Karpas-422 (cell line): Measurements from ENCODE around the gene FRMD3. TPM values are rescaled to one million over a fixed set of nuclear protein-coding genes. Genes with fewer than 3 reads are reported as not detected.

ENCODE experiments used
- DNase-seq: peaks from one replicate; pipeline ENCODE4 v3.0.0-alpha.2; 2015
- H2AFZ ChIP-seq: fragments of 200-600 bp; sonication (generic); 2 replicates; pipeline ENCODE4 v1.6.1; 2014; ENCODE audit warnings: antibody characterized with exemption, low read length, mixed read lengths
- H3K27ac ChIP-seq: fragments of 200-600 bp; sonication (generic); 2 replicates; pipeline ENCODE4 v1.5.1; 2014; ENCODE audit warnings: mild to moderate bottlenecking, low read length, moderate library complexity
- H3K27me3 ChIP-seq: fragments of 200-600 bp; sonication (generic); 2 replicates; pipeline ENCODE4 v1.6.1; 2014; ENCODE audit warnings: low read length, mixed read lengths
- H3K36me3 ChIP-seq: fragments of 200-600 bp; sonication (generic); 2 replicates; pipeline ENCODE4 v1.6.1; 2014; ENCODE audit warnings: low read length, mixed read lengths; ENCODE audit not compliant: insufficient read depth
- H3K4me1 ChIP-seq: fragments of 200-600 bp; sonication (generic); 2 replicates; pipeline ENCODE4 v1.6.1; 2014; ENCODE audit warnings: mild to moderate bottlenecking, low read length, mixed read lengths
- H3K4me2 ChIP-seq: fragments of 200-600 bp; sonication (generic); 2 replicates; pipeline ENCODE4 v1.6.1; 2014; ENCODE audit warnings: low read length, low read depth, mild to moderate bottlenecking; ENCODE audit not compliant: poor library complexity, severe bottlenecking
- H3K4me3 ChIP-seq: fragments of 200-600 bp; sonication (generic); 2 replicates; pipeline ENCODE4 v1.5.1; 2014; ENCODE audit warnings: mild to moderate bottlenecking, antibody characterized with exemption, low read length, mixed read lengths
- H3K79me2 ChIP-seq: fragments of 200-600 bp; sonication (generic); 2 replicates; pipeline ENCODE4 v1.6.1; 2014; ENCODE audit warnings: mild to moderate bottlenecking, low read length, mixed read lengths
- H3K9ac ChIP-seq: fragments of 200-600 bp; sonication (generic); 2 replicates; pipeline ENCODE4 v1.6.0; 2014; ENCODE audit warnings: low read length
- H3K9me2 ChIP-seq: fragments of 200-600 bp; sonication (generic), shearing (Covaris generic); replicated peaks from 2 replicates; pipeline ENCODE4 v1.6.0; 2014; ENCODE audit warnings: mild to moderate bottlenecking, low read length, moderate library complexity; ENCODE audit not compliant: insufficient read depth
- H3K9me3 ChIP-seq: fragments of 300-700, 200-600 bp; sonication (generic); 2 replicates; pipeline ENCODE4 v1.6.1; 2014; ENCODE audit warnings: low read length, mixed read lengths
- H4K20me1 ChIP-seq: fragments of 200-600 bp; sonication (generic); 2 replicates; pipeline ENCODE4 v1.6.1; 2014; ENCODE audit warnings: mild to moderate bottlenecking, antibody characterized with exemption, low read length, low read depth; ENCODE audit not compliant: insufficient read depth
- total RNA-seq: library from RNA; depleted of rRNA; stranded (reverse); fragments of >200 nt; shearing (Covaris generic); gene quantifications from 2 replicates; pipeline ENCODE4 v1.2.3, GENCODE V29; 2014; ENCODE audit warnings: low replicate concordance

The FRMD3 gene
- total RNA-seq, 1 experiment from 2014 or later = not detected

- Histone ChIP-seq H3K9ac (no peak overlapping the region), H3K27ac (no peak overlapping the region)
- DNase-seq = no peak
Measured at GRCh38 chr9:83497441-83497840, 40.8 kb downstream of the FRMD3 start.

GRCh38 chr9:83491995-83492394 lies 46.2 kb downstream of the FRMD3 start:
- Histone ChIP-seq H3K4me2 (no peak overlapping the region), H3K36me3 (no peaks in the 10 kb centered on the region), H3K9me2 (no peaks in the 10 kb centered on the region), H3K27ac (no peak overlapping the region), H2AFZ (no peak overlapping the region), H3K4me1 (no peaks in the 10 kb centered on the region), H3K79me2 (no peaks in the 10 kb centered on the region), H4K20me1 (no peaks in the 10 kb centered on the region), H3K9me3 (no peaks in the 10 kb centered on the region), H3K9ac (no peak overlapping the region), H3K4me3 (no peak overlapping the region), H3K27me3 (no peaks in the 10 kb centered on the region)
- DNase-seq = no peak

More at GRCh38 chr9:83497441-83497840, 40.8 kb downstream of the FRMD3 start:
- Histone ChIP-seq H3K4me3 (no peak overlapping the region), H2AFZ (no peak overlapping the region), H3K4me1 (peaks cover 4% of the 10 kb centered on the region; the same call in 1 of the 2 replicates), H3K9me3 (no peaks in the 10 kb centered on the region), H3K4me2 (no peak overlapping the region), H4K20me1 (no peaks in the 10 kb centered on the region), H3K27me3 (no peaks in the 10 kb centered on the region), H3K79me2 (no peaks in the 10 kb centered on the region), H3K9me2 (no peaks in the 10 kb centered on the region), H3K36me3 (no peaks in the 10 kb centered on the region)

DNA sequence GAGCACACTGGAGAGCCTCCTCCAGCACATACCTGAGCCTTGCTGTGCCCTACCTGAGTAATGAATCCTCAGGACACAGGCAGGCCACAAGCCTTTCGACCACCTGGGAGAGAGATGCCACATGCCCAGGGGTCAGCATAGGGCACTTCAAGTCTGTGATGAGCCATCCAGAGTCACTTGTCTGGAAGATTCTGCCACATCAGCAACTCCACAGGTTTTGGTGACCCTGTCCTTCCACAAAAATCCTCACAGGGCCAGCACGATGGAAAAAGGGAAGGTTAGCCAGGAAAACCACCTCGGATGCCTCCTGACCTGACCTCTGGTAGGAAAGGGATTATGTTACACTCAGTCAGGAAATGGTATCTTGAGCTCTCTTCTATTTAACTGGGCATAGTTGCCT lies 46.8 kb downstream of the FRMD3 start:
- Histone ChIP-seq H3K9me2 (no peaks in the 10 kb centered on the region), H3K4me2 (no peak overlapping the region), H3K4me1 (no peaks in the 10 kb centered on the region), H3K9ac (no peak overlapping the region), H3K79me2 (no peaks in the 10 kb centered on the region), H2AFZ (no peak overlapping the region), H3K9me3 (no peaks in the 10 kb centered on the region), H4K20me1 (no peaks in the 10 kb centered on the region), H3K27ac (no peak overlapping the region), H3K27me3 (no peaks in the 10 kb centered on the region), H3K4me3 (no peak overlapping the region), H3K36me3 (no peaks in the 10 kb centered on the region)
- DNase-seq = no peak

DNA sequence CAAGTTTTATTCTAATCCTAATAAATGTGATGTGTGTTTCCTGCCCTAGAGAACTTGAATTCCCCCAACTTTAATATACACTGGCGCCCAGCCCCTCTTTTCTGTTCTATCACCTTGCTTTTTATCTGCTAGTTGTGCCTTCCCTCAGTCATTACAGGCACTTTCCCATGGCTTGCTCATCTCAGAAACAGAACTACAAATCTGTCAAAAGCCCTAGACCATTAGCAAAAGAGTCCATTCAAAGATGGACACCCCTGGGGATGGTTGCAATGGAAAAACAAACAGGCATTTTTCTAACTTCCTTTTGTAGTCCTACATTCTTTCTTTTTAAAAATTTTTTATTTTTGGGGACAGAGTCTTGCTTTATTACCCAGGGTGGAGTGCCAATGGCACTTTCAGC lies 48.2 kb downstream of the FRMD3 start:
- Histone ChIP-seq H3K9me2 (no peaks in the 10 kb centered on the region), H4K20me1 (no peaks in the 10 kb centered on the region), H3K4me3 (no peak overlapping the region), H3K36me3 (no peaks in the 10 kb centered on the region), H3K9ac (no peak overlapping the region), H3K27ac (no peak overlapping the region), H3K4me2 (no peak overlapping the region), H3K27me3 (no peaks in the 10 kb centered on the region), H3K79me2 (no peaks in the 10 kb centered on the region), H3K4me1 (no peaks in the 10 kb centered on the region), H3K9me3 (no peaks in the 10 kb centered on the region), H2AFZ (no peak overlapping the region)
- DNase-seq = no peak

DNA sequence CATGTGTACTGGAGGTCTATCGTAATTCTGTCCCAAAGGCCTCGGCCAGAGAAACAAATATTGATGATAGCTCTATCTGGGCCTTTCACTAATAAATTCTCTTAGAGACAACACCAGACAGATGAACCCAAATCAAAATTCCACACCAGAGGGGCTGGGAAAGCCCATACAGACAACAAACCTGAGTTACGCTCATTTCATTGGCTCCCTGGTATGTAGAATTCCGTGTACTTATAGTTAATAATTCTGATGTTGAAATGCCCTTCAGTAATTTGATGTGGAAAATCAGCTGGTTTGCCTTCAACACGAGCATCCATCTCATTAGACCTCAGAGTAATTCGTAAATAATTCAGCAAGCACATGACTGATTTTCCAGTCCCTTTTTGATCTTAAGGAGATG lies 53.2 kb downstream of the FRMD3 start:
- no peaks in the 10 kb centered on the region for H3K36me3 ChIP-seq
- H3K27me3 ChIP-seq = no peaks in the 10 kb centered on the region
- no peak for DNase-seq
- no peaks in the 10 kb centered on the region for H4K20me1 ChIP-seq
- H2AFZ ChIP-seq = no peak overlapping the region
- H3K4me2 ChIP-seq = no peak overlapping the region
- H3K79me2 ChIP-seq = no peaks in the 10 kb centered on the region
- H3K4me3 ChIP-seq = no peak overlapping the region
- no peak overlapping the region for H3K27ac ChIP-seq
- no peaks in the 10 kb centered on the region for H3K9me2 ChIP-seq
- H3K9ac ChIP-seq = no peak overlapping the region
- no peaks in the 10 kb centered on the region for H3K9me3 ChIP-seq
- H3K4me1 ChIP-seq = no peaks in the 10 kb centered on the region

DNA sequence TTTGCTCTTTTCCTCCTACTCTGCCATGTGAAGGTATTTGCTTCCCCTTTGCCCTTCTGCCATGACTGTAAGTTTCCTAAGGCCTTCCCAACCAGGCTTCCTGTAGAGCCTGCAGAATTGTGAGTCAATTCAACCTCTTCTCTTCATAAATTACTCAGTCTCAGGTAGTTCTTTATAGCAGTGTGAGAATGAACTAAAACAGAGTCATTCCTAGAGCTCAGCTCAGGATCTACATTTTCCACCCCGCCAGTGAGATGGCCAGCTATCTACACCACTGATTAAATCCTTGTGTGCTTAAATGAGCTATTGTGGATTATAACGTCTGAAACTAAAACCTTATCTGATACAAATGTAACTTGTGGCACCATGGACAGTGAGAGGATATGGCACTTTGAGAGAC lies 55.0 kb downstream of the FRMD3 start:
- no peaks in the 10 kb centered on the region for H3K9me2 ChIP-seq
- H3K4me2 ChIP-seq = no peak overlapping the region
- DNase-seq = no peak
- H3K4me3 ChIP-seq = no peak overlapping the region
- H3K27ac ChIP-seq = no peak overlapping the region
- H2AFZ ChIP-seq = no peak overlapping the region
- H3K9me3 ChIP-seq = no peaks in the 10 kb centered on the region
- no peaks in the 10 kb centered on the region for H3K27me3 ChIP-seq
- no peak overlapping the region for H3K9ac ChIP-seq
- H3K79me2 ChIP-seq = no peaks in the 10 kb centered on the region
- H4K20me1 ChIP-seq = no peaks in the 10 kb centered on the region
- H3K36me3 ChIP-seq = no peaks in the 10 kb centered on the region
- H3K4me1 ChIP-seq = no peaks in the 10 kb centered on the region

- Histone ChIP-seq H3K79me2 (no peaks in the 10 kb centered on the region), H3K27me3 (no peaks in the 10 kb centered on the region), H3K9me2 (no peaks in the 10 kb centered on the region), H3K4me3 (no peak overlapping the region), H2AFZ (no peak overlapping the region), H3K4me1 (no peaks in the 10 kb centered on the region), H4K20me1 (no peaks in the 10 kb centered on the region), H3K4me2 (no peak overlapping the region), H3K9me3 (no peaks in the 10 kb centered on the region), H3K27ac (no peak overlapping the region), H3K36me3 (no peaks in the 10 kb centered on the region), H3K9ac (no peak overlapping the region)
- no peak for DNase-seq
Measured at GRCh38 chr9:83479765-83480164, 58.4 kb downstream of the FRMD3 start.

GRCh38 chr9:83477571-83477970 lies 60.6 kb downstream of the FRMD3 start:
- no peaks in the 10 kb centered on the region for H3K79me2 ChIP-seq
- no peaks in the 10 kb centered on the region for H3K9me3 ChIP-seq
- no peaks in the 10 kb centered on the region for H3K27me3 ChIP-seq
- H2AFZ ChIP-seq = no peak overlapping the region
- H3K9ac ChIP-seq = no peak overlapping the region
- H3K36me3 ChIP-seq = no peaks in the 10 kb centered on the region
- H3K4me1 ChIP-seq = no peaks in the 10 kb centered on the region
- H4K20me1 ChIP-seq = no peaks in the 10 kb centered on the region
- no peak overlapping the region for H3K4me2 ChIP-seq
- DNase-seq = no peak
- no peak overlapping the region for H3K27ac ChIP-seq
- no peak overlapping the region for H3K4me3 ChIP-seq
- no peaks in the 10 kb centered on the region for H3K9me2 ChIP-seq

GRCh38 chr9:83477120-83477519 lies 61.1 kb downstream of the FRMD3 start:
- Histone ChIP-seq H3K9me3 (no peaks in the 10 kb centered on the region), H2AFZ (no peak overlapping the region), H3K79me2 (no peaks in the 10 kb centered on the region), H3K9ac (no peak overlapping the region), H3K27me3 (no peaks in the 10 kb centered on the region), H3K9me2 (no peaks in the 10 kb centered on the region), H3K27ac (no peak overlapping the region), H3K4me1 (no peaks in the 10 kb centered on the region), H4K20me1 (no peaks in the 10 kb centered on the region), H3K4me2 (no peak overlapping the region), H3K36me3 (no peaks in the 10 kb centered on the region), H3K4me3 (no peak overlapping the region)
- no peak for DNase-seq
